HG02588 (cell line): Measurements from ENCODE around the gene ABHD16B.
A peak's percentile ranks its signal among the peaks of the same experiment; 100 is the strongest.

Experiments
- ATAC-seq: cut with Tn5 transposase; IDR thresholded peaks from one replicate; pipeline ENCODE4 v1.9.1; 2021; ENCODE audit warnings: mild to moderate bottlenecking, moderate library complexity; ENCODE audit not compliant: unreplicated experiment

The ABHD16B gene

GRCh38 chr20:63893999-63894357, 32.7 kb downstream of the ABHD16B start:
- ATAC-seq: no peak

DNA sequence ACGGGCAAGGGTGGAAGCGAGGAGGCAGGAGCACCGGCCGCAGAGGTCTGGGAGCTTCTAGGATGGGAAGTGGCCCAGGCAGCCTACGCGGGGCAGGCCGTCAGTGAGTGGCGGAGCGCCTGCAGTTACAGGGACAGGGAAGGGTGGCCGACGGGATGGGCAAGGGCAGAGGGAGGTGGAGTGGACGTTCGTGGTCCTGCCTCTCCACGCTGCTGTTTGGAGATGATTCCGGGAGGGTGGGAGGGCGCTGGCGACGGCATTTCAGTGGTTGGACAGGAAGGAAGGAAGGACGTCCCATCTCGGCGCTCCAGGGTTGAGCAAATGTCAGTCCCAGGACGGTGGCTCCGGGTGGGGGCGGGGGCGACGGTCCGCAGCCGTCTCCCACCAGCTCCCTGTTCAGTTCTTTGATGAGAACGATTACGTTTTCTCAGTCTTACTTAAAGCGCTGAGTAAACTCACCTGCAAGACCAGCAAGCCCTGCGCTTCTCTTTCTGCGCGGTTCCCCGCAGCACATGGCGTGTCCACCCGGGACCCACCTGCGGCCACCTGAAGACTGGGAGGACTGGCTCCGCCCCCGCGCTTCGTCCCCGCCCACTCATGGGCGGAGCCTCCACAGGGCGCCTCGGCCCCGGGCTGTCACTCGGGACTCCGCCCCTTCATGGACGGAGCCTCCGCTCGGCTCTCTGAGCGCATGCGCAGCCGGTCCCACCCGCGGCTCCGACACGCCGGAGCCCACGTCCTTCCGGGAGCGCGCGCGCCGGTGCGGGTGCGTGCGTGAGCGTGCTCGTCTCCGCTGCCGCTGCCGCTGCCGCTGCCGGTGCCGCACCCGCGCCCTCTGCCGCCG, 33.3 kb downstream of the ABHD16B start, which contains the start of gene DNAJC5:
Gene DNAJC5 (plus strand): TSS at position 769 of the 844 bp plus-strand sequence. CDS start 33,220 bp downstream, outside the sequence.
- peak; percentile 83 for ATAC-seq

- peak; percentile 13 for ATAC-seq
These were observed 34.1 kb downstream of the ABHD16B start for GRCh38 chr20:63895202-63895951.

DNA sequence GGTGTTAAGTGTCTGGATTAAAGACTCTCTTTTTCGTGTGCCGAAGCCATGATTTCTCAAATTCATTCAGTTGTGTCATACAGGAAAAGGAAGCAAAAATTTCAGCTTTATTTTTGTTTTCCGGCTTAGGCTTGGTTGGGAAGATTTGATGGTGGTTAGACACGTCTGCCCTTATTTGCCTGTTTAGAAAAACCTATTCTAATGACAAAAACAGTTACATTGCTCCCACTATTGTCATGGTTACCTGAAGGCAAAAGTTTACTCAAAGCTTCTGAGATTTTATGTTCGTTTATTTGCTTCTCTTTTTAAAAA, 34.6 kb downstream of the ABHD16B start:
- ATAC-seq: no peak

GRCh38 chr20:63896264-63897105, 35.2 kb downstream of the ABHD16B start:
- ATAC-seq: no peak

GRCh38 chr20:63897978-63898561, 36.8 kb downstream of the ABHD16B start:
- no peak for ATAC-seq

GRCh38 chr20:63898882-63899558, 37.7 kb downstream of the ABHD16B start:
- ATAC-seq: no peak

DNA sequence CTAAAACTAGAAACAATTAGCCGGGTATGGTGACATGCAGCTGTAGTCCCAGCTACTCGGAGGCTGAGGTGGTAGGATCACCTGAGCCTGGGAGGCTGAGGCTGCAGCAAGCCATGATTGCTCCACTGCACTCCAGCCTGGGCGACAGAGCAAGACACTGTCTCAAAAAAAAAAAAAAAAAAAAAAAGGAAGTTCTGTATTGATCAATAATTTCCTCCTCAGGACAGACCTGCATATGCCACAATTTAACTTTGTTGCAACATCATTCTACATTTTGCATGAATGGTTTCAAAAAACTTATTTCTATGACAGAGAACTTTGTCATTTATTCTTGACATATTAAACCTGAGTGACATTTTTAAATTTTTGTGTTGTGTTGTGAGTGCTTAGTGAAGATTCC, 39.1 kb downstream of the ABHD16B start:
- no peak for ATAC-seq

DNA sequence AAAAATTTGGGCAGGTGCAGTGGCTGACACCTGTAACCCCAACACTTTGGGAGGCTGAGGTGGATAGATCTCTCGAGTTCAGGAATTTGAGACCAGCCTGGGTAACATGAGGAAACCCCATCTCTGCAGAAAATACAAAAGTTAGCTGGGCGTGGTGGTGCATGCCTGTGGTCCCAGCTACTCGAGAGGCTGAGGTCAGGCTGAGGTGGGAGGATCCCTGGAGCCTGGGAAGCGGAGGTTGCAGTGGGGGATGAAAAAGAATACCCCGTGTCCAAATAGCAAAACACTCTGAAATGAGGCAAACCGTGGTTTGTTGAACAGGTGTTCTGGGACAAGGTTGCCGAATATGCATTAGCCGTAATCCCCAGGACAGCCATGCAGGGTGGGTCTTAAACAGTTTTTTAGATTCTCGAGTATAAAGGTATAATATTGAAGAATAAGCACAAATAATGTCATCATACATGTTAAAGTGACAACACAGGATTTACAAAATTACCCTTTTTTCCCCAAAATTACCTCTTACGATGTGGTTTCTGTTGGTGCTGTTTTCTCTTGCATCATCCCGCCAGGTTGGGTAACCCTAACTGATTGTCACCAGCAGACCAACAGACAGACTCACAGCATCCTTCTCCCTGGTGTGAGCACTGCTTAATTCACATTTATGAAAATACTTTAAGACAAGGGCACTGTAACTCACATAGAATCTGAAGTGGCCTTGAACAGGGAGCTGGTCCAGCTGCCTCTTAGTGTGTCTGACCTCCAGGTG, 42.7 kb downstream of the ABHD16B start:
- no peak for ATAC-seq

- ATAC-seq: no peak
These were observed 46.8 kb downstream of the ABHD16B start for GRCh38 chr20:63908008-63908682.

DNA sequence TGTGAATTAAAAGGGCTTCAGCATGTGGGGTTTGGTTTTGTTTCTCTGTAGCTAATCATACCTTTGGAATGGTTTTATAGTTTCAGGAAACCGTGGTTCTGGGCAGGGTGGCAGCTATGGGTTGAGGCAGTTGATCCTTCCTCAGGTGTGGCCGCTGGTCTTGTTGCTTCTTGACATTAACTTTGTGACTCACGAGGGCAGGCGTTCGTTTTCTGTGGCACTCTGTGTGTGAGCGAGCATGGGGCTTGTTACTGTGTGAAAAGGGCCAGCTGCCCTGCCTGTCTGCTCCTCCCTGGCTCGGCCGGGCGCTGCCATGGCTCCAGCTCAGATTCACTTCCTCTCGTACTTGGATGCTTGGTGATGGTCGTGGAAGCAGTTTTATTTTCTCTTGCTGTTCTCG, 49.9 kb downstream of the ABHD16B start:
- ATAC-seq: no peak
